GM23338 (cell line): Measurements from ENCODE around the gene IMPACT. TPM values are rescaled to one million over a fixed set of nuclear protein-coding genes. Genes with fewer than 3 reads are reported as not detected.

Experiments
- CTCF ChIP-seq, 2 experiments: fragments of 200-600 bp in 1 of 2; sonication (generic) in 1 of 2; conservative IDR thresholded peaks; 2 replicates each; pipeline versions ENCODE4 v1.5.1 to v1.6.1; 2016 to 2017; ENCODE audit warnings: antibody characterized with exemption in 2 of 2, low read depth in 2 of 2, mild to moderate bottlenecking in 2 of 2, moderate library complexity in 1 of 2
- ETS1 ChIP-seq: IDR thresholded peaks from 2 replicates; pipeline ENCODE4 v1.6.1; 2016; ENCODE audit warnings: antibody characterized with exemption
- STAT1 ChIP-seq: IDR thresholded peaks from one replicate; pipeline ENCODE4 v1.6.1; 2016; ENCODE audit warnings: antibody characterized with exemption; ENCODE audit not compliant: unreplicated experiment
- ZNF114 ChIP-seq: fragments of 250-450 bp; sonication (Bioruptor Pico); IDR thresholded peaks from 2 replicates; pipeline ENCODE4 v1.5.0; 2020; ENCODE audit warnings: mild to moderate bottlenecking, moderate library complexity
- ZNF331 ChIP-seq: fragments of 250-450 bp; sonication (Bioruptor Pico); IDR thresholded peaks from 2 replicates; pipeline ENCODE4 v1.5.0; 2020; ENCODE audit warnings: low read depth, mild to moderate bottlenecking, moderate library complexity
- ZNF462 ChIP-seq: fragments of 250-450 bp; sonication (Bioruptor Pico); IDR thresholded peaks from 2 replicates; pipeline ENCODE4 v1.5.0; 2020; ENCODE audit warnings: mild to moderate bottlenecking, moderate library complexity
- polyA plus RNA-seq: library from polyadenylated mRNA; unstranded; fragments of >200 nt; fragmentation: Nextera tagmentation; extraction: Ambion mirVana; gene quantifications from 2 replicates; pipeline ENCODE4 v1.2.1, GENCODE V29; 2016
- total RNA-seq: library from RNA; depleted of rRNA; stranded (reverse); fragments of >200 nt; shearing (Covaris generic); gene quantifications from 2 replicates; pipeline ENCODE4 v1.2.3, GENCODE V29; 2014

The IMPACT gene
- total and polyA plus RNA-seq, 2 experiments from 2014 or later = 42.1 to 47.6 TPM

GRCh38 chr18:24414349-24415003 is 12.0 kb upstream of the IMPACT start (continued):
- TF ChIP-seq ZNF462 (CRISPR knock-in tag) (no peak), ZNF114 (no peak), STAT1 (no peak), CTCF (conservative IDR thresholded peaks at IDR 0.05; ENCODE audit: low read depth in 2 of 2) (no peak), ETS1 (no peak), ZNF331 (CRISPR knock-in tag) (no peak)
